ENCODE data around the gene ITM2C.

DNA sequence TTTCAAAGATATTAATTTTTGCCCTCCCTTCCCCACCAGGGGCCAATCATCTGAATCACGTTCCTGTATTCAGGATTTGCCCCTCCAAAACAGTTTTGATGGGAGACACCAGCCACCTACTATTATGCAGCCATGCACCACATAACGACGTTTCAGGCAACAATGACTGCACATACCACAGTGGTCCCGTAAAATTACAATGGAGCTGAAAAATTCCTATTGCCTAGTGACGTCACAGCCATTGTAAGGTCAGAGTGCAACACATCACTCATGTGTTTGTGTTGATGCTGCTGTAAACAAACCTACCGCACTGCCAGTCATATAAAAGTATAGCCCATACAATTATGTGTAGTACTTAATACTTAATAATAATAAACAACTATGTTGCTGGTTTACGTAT, 22.6 kb downstream of the ITM2C start:
- no peak for TF ChIP-seq CTCF (IDR thresholded peaks at IDR 0.05; ENCODE audit: insufficient read depth, low read length)
- no peak for TF ChIP-seq REST (IDR thresholded peaks at IDR 0.05; ENCODE audit: insufficient replicate concordance, low read depth)
- no peak for TF ChIP-seq POLR2AphosphoS5 (IDR thresholded peaks at IDR 0.05; ENCODE audit: low read depth)
